ENCODE results near the gene PLOD3.
A peak's percentile ranks its signal among the peaks of the same experiment; 100 is the strongest.
"Not testable (repeated sequence)": the region's sequence is repeated elsewhere in the genome, so short reads cannot be mapped to it uniquely, and the experiment has no call there.

Gene PLOD3

DNA sequence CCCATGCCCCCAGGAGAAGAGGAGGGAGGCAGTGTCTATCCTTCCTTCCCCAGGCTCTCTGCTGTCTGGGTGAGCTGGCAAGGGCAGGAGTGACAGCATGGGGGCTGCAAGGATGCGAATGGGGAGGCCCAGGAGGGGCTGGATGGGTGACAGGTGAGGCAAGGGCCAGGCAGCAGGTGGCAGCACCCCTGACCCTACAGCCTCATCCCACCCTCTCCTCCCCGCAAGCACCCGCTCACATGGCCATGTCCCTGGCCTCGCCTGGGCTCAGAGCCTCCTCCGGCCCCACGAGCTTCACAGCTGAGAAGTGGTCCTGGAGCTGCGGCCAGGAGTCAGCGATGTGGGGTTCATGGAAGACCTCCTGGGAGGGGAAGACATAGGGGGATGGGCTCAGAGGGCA, 5.4 kb downstream of the PLOD3 start:
- DNase-seq = no peak

DNA sequence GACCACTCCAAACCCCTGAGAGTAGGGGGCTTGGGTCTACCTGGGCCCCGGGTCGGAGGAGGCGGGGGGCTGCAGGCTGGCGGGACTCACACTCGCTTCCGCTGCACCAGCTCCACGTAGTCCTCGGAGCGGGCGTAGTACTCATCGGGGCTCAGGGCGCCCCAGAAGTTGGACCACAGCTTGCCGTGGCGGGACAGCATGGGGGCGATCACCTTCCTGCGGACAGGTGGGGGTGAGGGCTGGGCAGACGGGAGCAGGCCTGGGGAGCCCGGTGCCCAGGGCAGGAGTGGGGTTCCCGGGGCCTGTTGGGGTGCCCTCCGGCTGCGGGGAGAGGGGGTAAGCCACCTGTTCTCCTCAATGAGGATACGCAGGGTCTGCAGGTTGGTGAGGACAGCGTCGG, 5.9 kb downstream of the PLOD3 start:
- no peak for DNase-seq

DNA sequence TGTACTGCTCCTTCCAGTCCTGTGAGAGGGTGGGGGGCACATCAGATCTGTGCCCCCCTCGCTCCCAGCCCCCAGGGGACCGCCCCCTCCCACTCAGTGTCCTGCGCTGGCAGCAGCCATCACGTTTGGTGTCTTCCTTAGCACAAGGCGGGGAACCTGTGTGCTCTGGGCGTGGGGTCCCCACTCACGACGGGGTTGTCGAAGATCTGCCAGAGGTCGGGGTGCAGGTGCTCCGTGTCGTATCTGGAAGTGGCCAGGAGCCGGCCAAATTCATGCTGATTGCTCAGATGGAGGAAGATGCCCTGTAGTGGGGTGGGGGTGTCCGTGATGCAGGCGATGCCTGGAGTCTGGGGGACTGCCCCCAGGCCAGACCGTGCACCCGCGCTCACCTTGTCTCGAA, 7.2 kb downstream of the PLOD3 start:
- no peak for DNase-seq

DNA sequence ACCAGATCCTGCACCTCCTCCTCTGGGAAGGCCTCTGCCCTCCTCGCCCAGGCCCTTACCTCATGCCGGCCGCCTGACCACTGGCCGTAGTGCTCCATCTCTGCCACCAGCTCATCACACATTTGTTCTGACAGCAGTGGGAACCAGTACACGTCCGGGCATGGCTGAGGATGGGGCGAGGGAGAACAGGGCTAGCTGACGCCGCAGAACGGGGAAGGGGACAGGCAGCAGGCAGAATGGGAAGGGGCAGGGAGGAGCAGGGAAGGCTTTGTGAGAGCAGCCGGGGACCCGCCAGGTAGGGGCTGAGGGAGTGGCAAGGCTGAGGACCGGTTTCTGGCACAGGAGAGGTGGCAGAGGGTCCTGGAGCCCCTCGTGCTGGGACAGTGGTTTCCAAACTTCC, 8.6 kb downstream of the PLOD3 start:
- DNase-seq = no peak

DNA sequence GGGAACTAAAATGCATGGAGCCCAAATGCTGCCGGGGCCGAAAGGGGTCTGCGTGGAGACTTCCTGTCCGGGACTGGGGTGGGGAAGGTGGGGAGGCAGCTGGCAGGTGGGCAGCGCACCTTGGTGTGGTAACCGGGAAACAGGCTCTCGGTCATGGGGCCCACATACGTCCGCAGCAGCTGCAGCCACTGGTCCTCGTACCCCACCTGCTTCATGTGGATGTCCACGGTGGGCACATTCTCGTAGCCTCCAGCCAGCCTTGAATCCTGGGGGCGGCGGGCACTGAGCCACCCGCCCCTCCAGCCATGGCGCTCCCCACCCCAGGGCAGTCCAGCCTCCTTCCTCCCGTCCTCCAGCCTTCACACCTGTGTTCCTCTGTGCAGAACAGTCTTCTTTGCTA, 9.9 kb downstream of the PLOD3 start:
- DNase-seq = no peak

DNA sequence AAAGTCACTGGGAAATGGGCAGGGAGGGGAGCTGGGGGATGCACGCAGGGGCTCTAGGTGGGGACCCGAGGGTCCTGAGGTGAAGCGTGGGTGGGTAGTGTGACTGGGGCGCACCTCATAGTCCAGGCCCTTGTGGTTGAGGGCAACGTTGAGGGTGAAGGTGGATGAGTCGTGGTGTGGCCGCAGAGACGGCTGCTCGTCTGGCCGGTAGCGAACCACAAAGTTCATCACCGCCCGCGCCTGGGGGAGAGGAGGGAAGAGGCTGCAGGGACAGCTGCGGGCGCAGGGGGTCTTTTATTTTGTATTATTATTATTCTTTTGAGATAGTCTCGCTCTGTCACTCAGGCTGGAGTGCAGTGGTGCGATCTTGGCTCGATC, 10.7 kb downstream of the PLOD3 start:
- DNase-seq = no peak

DNA sequence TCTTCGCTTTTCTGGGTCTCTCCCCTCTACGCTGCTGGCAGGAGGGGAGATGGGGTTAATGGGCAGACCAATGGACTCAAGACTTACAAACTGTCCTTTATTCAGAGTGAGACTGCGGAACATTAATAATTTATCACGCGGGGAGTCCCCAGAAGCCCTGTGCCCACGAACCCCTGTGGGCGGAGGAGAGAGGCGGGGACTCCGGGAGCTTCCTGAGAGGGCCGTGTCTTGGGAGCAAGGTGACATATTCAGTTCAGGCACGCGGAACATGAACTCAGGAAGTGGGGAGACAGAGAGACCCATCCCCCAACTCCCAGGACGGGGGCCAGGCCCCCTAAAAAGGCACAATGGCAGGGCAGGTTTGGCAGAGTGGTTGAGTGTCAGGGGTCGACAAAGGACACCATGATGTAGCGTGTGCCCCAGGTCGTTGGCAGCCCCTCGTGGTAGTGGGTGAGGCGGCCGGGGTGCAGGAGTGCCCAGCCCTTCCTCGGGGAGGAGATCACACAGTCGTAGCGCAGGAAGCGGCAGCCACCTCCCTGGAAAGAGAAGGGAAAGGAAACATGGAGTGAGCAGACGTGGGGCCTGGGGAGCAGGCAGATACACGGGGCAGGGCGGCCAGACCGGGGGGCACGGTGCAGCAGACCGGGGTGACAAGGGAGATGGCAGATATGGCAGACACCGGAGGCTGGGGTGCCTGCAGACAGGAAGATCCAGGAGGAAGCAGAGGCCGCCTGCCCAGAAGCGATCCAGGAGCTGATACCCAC, 11.3 kb downstream of the PLOD3 start:
- DNase-seq = no peak

DNA sequence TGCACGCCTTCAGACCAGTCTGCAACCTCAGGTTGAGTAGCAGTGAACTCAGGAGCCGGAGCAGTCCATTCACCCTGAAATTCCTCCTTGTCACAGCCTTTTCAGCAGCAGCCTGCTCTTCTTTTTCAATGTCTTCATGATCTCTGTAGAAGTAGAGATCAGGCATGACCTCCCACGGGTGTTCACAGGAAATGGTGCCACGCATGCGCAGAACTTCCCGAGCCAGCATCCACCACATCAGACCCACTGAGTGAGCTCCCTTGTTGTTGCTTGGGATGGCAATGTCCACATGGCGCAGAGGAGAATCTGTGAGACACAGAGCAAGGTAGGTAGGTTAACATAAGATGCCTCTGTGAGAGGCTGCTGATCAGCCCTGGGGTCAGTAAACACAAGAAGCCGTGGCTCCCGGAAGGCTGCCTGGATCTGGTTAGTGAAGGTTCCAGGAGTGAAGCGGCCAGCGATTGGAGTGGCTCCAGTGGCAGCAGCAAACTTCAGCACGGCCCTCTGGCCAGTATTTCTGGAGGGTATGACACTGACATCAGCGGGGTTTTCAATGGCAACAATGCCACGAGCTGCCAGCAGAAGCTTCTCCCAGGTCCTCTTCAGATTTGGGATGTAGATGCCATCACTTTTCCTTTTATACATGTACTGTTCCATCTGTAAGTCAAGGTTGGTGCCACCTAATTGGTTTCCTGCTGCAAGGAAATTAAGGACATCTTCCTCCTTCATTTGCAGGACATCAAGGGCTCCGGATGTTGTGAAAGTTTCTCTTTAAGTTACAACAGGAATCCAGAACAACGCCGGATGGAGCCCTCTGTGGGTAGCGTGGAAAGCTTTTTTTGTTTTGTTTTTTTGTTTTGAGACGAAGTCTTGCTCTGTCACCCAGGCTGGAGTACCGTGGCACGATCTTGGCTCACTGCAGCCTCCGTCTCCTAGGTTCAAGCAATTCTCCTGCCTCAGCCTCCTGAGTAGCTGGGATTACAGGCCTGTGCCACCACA, 13.3 kb downstream of the PLOD3 start:
- DNase-seq = peak; percentile 58 to 69 (median 69)

DNA sequence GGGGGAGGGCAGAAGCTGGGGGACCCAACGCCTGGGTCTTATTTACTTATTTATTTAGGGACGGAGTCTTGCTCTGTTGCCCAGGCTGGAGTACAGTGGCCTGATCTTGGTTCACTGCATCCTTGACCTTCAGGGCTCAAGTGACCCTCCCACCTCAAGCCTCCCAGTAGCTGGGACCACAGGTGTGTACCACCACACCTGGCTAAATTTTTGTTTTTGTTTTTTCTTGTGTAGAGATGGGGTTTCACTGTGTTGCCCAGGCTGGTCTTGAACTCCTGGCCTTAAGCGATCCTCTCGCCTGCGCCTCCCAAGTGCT, 14.8 kb downstream of the PLOD3 start:
- no peak for DNase-seq

DNA sequence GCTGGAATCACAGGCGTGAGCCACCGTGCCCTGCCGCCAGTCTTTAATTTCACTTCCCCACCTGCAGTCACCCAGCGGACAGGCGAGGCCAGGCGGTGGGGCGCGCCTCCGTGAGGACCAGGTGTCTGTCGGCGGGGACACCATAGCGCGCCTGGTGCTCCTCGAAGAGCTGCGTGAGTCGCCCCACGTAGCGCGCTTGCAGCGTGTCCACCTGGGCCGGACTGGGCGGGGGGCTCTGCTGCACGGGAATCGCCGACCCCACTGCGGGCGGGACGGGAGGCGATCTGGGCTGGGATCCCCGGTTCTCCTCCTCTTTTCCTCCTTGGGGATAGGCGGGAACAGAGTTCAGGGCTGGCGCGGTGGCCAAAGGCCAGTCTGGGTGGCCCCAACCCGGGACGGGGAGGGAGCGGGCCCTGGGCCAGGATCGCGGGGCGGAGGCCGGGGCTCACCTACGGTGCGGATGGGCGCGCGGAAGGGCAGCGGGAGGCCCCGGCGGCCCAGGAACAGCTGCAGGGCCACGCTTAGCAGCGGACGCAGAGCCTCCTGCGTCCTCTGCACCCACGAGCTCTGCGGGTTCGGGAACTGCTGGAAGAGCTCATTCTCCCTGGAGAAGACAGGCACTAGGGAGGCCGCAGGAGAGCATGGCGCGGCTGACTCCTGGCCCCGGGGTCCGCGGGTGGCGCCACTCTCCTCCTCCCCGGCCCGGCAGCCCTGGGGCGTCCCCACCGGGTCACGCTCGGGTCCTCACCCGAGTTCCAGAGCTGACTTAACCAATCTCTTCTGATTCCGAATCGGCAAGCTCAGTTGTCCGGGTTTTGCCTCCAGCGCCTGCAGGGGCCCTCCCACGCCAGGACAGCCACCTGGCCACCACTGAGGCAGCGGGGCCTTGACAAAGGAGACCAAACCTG, 15.4 kb downstream of the PLOD3 start:
- DNase-seq = no peak

DNA sequence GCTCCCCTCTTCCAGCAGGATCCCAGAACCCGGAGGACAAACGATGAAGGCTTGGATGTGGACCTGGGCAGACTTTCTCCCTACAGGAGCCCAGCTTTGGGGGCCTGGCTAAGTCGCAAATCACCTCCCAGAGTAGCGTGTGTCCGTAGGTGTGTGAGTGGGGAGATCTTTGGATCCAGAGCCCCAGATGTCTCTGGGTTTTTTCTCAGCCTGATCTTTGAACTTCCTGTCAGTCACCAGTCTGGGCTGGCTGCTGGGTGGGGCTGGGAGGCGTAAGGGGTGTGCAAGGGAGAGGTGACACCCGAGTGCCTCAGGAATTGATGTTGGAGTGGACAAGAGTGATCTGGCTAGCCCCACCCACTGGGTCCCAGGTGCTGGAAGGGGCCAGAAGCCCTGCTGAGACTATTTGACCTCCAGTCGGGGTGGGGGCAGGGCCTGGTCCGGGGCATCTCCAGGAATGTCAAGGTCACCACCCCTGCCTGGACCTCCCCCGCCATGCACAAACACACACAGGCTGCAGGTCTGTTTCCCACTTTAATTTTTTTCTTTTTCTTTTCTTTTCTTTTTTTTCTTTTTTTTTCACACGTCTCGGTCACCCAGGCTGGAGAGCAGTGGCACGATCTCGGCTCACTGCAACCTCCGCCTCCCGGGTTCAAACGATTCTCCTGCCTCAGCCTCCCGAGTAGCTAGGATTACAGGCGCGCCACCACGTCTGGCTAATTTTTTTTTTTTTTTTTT, 16.4 kb downstream of the PLOD3 start, which contains the start of gene MOGAT3:
MOGAT3 (minus strand) TSS at position 175 of the 738 bp plus-strand sequence. CDS start 182 bp downstream, outside the sequence.
- peak in 1 of 3 donors; percentile 26 for DNase-seq

DNA sequence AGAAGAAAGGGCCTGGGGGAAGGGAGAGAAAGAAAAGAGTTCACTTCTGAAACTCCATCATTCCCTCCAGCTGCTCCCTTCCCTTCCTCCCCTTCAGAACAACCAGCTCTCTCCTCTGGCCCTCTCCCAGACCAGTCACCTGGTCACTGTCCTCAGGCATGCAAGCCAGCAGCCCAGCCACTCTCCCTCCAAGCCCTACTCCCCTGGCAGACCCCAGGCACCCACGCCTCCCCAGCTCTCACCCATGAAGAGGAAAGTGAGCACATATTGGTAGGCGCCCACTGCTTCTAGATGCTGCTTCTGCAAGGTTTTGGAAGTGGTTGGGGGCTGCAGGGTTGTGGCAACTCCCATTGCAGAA, 16.9 kb downstream of the PLOD3 start:
- no peak for DNase-seq

DNA sequence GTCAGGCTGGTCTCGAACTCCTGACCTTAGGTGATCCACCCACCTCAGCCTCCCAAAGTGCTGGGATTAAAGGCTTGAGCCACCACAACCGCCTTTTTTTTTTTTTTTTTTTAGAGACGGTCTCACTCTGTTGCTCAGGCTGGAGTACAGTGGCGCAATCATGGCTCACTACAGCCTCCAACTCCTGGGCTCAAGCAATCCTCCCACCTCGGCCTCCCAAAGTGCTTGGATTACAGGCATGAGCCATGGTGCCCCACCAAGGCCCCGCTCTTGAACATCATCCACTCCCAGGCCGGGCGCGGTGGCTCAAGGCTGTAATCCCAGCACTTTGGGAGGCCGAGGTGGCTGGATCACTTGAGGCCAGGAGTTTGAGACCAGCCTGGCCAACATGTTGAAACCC, 17.9 kb downstream of the PLOD3 start:
- not testable (repeated sequence) for DNase-seq

DNA sequence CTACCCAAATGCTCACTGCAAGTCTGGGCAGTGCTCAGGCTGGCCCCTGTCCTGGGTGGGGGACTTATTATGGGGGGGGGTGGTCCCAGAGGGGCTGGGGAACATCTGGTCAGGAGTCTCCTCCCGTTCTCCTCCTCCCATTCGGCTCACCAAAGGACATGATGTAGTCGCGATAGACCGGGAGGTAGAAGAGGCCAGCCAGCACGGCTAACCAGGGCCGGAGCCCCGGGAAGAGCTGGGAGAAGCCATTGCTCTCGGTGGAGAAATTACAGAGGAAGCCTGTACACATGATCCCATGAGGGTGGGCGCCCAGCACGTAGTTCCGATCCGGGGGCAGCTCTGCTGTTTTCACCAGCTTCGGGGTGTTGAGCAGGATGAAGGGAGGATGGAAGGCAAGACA, 18.9 kb downstream of the PLOD3 start:
- DNase-seq = no peak

DNA sequence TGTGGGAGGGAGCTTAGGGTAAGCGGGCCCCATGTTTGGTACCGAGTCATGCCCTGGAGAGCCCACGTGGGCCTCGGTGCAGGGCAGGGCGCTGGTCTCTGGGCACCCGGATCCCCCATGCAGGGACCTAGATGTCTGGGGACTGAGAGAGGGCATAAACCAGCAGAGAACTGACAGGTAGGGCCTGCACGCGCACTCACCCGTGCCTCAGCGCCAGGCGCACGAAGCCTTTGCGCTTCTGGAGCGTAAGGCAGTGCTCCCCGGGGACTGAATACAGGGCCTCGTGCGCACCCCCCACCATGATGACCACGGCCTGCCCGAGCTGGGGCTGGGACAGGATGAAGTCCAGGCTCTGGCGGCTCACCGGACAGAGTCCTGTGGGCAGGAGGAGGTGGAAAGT, 19.4 kb downstream of the PLOD3 start:
- no peak for DNase-seq

DNA sequence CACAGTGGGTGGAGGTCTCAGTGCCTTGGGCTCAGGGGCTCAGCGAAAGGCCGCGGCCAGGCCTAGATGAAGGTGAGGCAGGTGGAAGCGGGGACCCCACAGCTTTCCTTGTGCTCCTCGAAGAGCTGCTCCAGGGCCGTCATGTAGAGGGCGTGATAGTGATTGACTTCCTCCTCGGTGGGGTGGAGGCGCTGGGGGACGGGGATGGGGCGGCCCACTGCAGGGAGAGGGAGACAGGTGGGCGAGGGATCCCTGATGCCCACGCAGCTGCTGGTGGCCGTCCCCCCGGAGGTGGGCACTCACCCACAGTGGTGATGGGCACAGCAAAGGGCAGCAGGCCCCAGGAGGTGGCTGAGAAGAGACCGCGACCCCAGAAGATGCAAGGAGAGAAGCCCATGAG, 21.5 kb downstream of the PLOD3 start:
- DNase-seq = no peak

DNA sequence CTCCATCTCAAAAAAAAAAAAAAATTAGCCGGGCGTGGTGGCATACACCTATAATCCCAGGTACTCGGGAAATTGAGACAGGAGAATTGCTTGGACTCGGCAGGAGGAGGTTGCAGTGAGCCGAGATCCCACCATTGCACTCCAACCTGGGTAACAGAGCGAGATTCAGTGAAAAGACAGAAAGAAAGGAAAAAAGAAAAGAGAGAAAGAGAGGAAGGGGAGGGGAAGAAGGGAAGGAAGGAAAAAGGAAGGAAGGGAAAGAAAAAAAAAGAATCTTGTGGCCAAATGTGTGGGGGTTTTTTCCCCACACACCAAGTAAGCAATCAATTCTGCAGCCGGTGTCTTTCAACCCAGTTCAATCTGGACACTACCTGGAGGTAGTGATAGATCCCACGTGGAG, 28.3 kb downstream of the PLOD3 start:
- no peak for DNase-seq

DNA sequence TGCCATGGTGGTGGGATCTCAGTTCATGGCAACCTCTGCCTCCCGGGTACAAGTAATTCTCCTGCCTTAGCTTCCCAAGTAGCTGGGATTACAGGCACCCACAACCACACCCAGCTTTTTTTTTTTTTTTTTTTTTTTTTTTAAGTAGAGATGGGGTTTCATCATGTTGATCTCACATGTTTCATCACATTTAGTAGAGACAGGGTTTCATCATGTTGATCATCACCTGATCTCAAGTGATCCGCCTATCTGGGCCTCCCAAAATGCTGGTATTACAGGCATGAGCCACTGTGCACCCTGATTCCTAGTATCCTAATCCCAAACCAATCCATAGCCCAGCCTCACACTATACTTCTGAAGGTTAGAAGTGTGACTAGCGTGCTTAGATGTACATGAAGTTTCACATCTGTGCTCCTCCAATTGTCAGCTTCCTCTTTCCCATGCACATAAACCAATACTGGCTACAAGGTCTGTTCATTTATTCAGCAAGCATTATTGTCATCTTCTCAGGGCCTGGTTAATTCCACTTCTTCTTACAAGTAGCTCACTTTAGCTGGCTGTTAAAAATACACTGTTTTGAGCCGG, 30.4 kb downstream of the PLOD3 start:
- DNase-seq = peak; percentile 49 to 59 (median 56)

DNA sequence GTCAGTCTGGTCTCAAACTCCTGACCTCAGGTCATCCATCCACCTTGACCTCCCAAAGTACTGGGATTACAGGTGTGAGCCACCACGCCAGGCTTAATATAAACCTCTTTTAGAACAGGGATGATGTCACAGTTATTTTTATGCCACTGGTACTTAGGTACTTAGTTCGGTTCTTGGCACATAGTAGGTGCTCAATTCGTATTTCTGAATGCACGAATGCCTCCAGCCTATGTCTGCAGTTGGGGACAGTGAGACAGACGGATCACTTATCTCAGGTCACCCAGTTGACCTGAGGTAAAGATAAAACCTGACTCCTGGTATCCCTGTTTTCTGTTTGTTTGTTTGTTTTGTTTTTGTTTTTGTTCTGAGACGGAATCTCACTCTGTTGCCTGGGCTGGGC, 31.2 kb downstream of the PLOD3 start:
- no peak for DNase-seq

DNA sequence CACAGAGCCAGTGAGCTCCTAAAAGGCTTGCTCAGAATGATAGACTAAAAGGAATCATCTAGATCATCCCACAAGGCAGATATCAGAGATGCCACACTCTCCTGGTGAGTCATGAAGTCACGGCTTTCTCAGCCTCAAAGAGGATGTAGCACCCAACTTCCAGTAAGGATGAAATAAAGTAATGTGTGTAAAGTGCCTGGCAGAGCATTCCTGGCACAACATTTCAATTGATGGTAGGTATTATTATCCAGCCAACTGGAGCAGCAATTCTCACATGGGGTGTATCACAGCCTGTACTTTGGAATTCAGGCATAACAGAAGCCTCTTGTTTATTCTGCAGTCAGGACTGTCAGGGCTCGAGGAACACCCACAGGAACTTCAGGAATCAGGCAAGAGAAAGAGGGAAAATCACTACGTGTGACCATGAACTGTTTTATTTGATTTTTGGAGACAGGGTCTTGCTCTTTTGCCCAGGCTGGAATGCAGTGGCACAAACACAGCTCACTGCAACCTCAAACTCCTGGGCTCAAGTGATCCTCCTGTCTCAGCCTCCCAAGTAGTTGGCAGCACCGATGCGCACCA, 32.0 kb downstream of the PLOD3 start:
- DNase-seq = peak; percentile 61 to 79 (median 71)

DNA sequence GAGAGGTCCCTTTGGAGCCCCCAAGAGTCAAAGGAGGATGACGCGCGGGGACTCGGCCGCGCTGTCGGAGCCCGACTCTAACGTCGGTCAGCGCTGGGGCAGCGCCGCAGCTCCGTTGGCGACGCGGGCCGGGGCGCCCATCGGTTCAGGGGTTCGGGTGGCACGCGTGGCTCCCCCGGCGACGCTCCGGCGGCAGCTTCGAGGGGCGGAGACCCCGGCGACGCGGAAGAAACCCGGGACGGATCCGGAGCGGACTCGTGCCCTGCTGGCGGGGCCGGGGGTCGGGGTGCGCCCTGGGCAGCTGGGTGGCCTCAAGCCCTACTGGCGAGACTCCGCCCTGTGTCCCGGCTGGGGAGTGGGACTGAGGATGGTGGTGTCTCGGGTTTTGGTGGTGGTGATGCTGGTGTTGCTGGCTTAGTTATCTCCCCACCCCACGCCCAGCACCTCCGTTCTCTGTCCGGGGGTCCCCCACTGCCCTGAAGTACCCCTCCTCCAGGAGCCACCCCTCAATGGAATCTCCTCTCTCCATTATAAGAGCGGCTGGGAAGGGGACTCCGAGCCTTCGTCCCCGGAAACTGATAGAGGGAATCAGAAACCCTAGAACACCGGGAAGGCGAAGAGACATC, 37.1 kb downstream of the PLOD3 start, which contains the start of gene NAT16:
NAT16 (minus strand) TSS at position 164 of the 626 bp plus-strand sequence. CDS start 5,486 bp downstream, outside the sequence.
- no peak for DNase-seq

Measured in suppressor macrophage treated with lipopolysaccharide for 1 hour (primary cell).